Smooth muscle cell (in vitro differentiated cells): Measurements from ENCODE around the gene KLHL8. TPM values are rescaled to one million over a fixed set of nuclear protein-coding genes. Genes with fewer than 3 reads are reported as not detected.
A peak's percentile ranks its signal among the peaks of the same experiment; 100 is the strongest.

Source experiments
- DNase-seq: peaks from one replicate; lab custom pipeline; 2025; ENCODE audit not compliant: unreplicated experiment; lab: John Stamatoyannopoulos, UW
- H2AFZ ChIP-seq: fragments of 200-600 bp; sonication (generic); 2 replicates; pipeline ENCODE4 v1.6.0; 2016; ENCODE audit warnings: antibody characterized with exemption, low read depth, mild to moderate bottlenecking
- H3F3A ChIP-seq: fragments of 200-600 bp; sonication (generic); 2 replicates; pipeline ENCODE4 v1.6.0; 2017; ENCODE audit warnings: antibody characterized with exemption, low read depth
- H3K27ac ChIP-seq: fragments of 200-600 bp; sonication (generic); 2 replicates; pipeline ENCODE4 v1.5.1; 2016; ENCODE audit warnings: low read depth, mild to moderate bottlenecking
- H3K27me3 ChIP-seq: fragments of 200-600 bp; sonication (generic); 2 replicates; pipeline ENCODE4 v1.6.1; 2016; ENCODE audit warnings: low read depth, mild to moderate bottlenecking
- H3K36me3 ChIP-seq: fragments of 200-600 bp; sonication (generic); 2 replicates; pipeline ENCODE4 v1.5.1; 2016; ENCODE audit warnings: low read depth
- H3K4me1 ChIP-seq: fragments of 200-600 bp; sonication (generic); 2 replicates; pipeline ENCODE4 v1.5.1; 2016; ENCODE audit warnings: low read depth
- H3K4me2 ChIP-seq: fragments of 200-600 bp; sonication (generic); 2 replicates; pipeline ENCODE4 v1.6.0; 2016; ENCODE audit warnings: mild to moderate bottlenecking
- H3K4me3 ChIP-seq: fragments of 200-600 bp; sonication (generic); 2 replicates; pipeline ENCODE4 v1.5.1; 2016; ENCODE audit warnings: mild to moderate bottlenecking
- H3K79me2 ChIP-seq: fragments of 200-600 bp; sonication (generic); 2 replicates; pipeline ENCODE4 v1.6.0; 2016; ENCODE audit warnings: low read depth, mild to moderate bottlenecking
- H3K9ac ChIP-seq: fragments of 200-600 bp; sonication (generic); 2 replicates; pipeline ENCODE4 v1.6.0; 2016; ENCODE audit warnings: low read depth
- H3K9me3 ChIP-seq: fragments of 200-600 bp; sonication (generic); replicated peaks from 2 replicates; pipeline ENCODE4 v1.5.1; 2016; ENCODE audit warnings: low read depth
- H4K20me1 ChIP-seq: fragments of 200-600 bp; sonication (generic); 2 replicates; pipeline ENCODE4 v1.6.0; 2016; ENCODE audit warnings: low read depth
- CTCF ChIP-seq: fragments of 200-600 bp; sonication (generic); IDR thresholded peaks from 2 replicates; pipeline ENCODE4 v1.5.1; 2017; ENCODE audit warnings: borderline replicate concordance, mild to moderate bottlenecking, antibody characterized with exemption; ENCODE audit not compliant: insufficient read depth, poor library complexity, severe bottlenecking
- WGBS: methylation state at CpG from one replicate; pipeline ENCODE4 v1.1.7; 2016; ENCODE audit warnings: low lambda C conversion rate; 5-methylcytosine and 5-hydroxymethylcytosine counted together
- polyA plus RNA-seq: library from polyadenylated mRNA; unstranded; fragments of >200 nt; fragmentation: Nextera tagmentation; extraction: Ambion mirVana; gene quantifications from 2 replicates; pipeline ENCODE4 v1.2.1, GENCODE V29; 2016
- total RNA-seq: library from RNA; depleted of rRNA; stranded (reverse); fragments of >200 nt; gene quantifications from 2 replicates; pipeline ENCODE4 v1.2.3, GENCODE V29; 2014

KLHL8 gene
- total and polyA plus RNA-seq, 2 experiments from 2014 or later = 6.3 to 8.8 TPM

GRCh38 chr4:87116231-87116630 is 104.2 kb downstream of the KLHL8 start:
- no peak for TF ChIP-seq CTCF
- H3F3A ChIP-seq = no peaks in the 10 kb centered on the region
- no peaks in the 10 kb centered on the region for H3K27me3 ChIP-seq
- H3K27ac ChIP-seq = no peak overlapping the region
- H3K9me3 ChIP-seq = no peaks in the 10 kb centered on the region
- H3K36me3 ChIP-seq = no peaks in the 10 kb centered on the region
- H3K9ac ChIP-seq = no peak overlapping the region
- H3K4me2 ChIP-seq = no peak overlapping the region
- no peak for DNase-seq
- no peaks in the 10 kb centered on the region for H4K20me1 ChIP-seq
- H2AFZ ChIP-seq = no peak overlapping the region
- 95% methylated on average over 1 of the region's 1 CpG for WGBS
- H3K79me2 ChIP-seq = no peaks in the 10 kb centered on the region
- H3K4me3 ChIP-seq = no peak overlapping the region
- H3K4me1 ChIP-seq = no peaks in the 10 kb centered on the region

- no peaks in the 10 kb centered on the region for H3K36me3 ChIP-seq
- H3K9me3 ChIP-seq = no peaks in the 10 kb centered on the region
- no peaks in the 10 kb centered on the region for H3K4me1 ChIP-seq
- H3K4me3 ChIP-seq = no peak overlapping the region
- H3K9ac ChIP-seq = no peak overlapping the region
- 88% methylated on average over 24 of the region's 24 CpGs for WGBS
- H3K4me2 ChIP-seq = no peak overlapping the region
- no peaks in the 10 kb centered on the region for H3K27me3 ChIP-seq
- no peaks in the 10 kb centered on the region for H3F3A ChIP-seq
- no peak overlapping the region for H2AFZ ChIP-seq
- no peaks in the 10 kb centered on the region for H4K20me1 ChIP-seq
- H3K79me2 ChIP-seq = no peaks in the 10 kb centered on the region
- no peak overlapping the region for H3K27ac ChIP-seq
- DNase-seq = no peak
- TF ChIP-seq CTCF = peak; percentile 12
Measured at GRCh38 chr4:87114245-87115062, 106.0 kb downstream of the KLHL8 start.

- 35% methylated on average over 4 of the region's 4 CpGs for WGBS
- Histone ChIP-seq H3K36me3 (no peaks in the 10 kb centered on the region), H3K27ac (no peak overlapping the region), H2AFZ (no peak overlapping the region), H4K20me1 (no peaks in the 10 kb centered on the region), H3K4me3 (no peak overlapping the region), H3K9me3 (no peaks in the 10 kb centered on the region), H3K27me3 (no peaks in the 10 kb centered on the region), H3K4me1 (no peaks in the 10 kb centered on the region), H3K9ac (no peak overlapping the region), H3F3A (peaks cover 6% of the 10 kb centered on the region), H3K4me2 (no peak overlapping the region), H3K79me2 (no peaks in the 10 kb centered on the region)
- DNase-seq = no peak
- no peak for TF ChIP-seq CTCF
Measured at GRCh38 chr4:87112063-87112462, 108.4 kb downstream of the KLHL8 start.

Other genes starting within 250 kb of the KLHL8 start
- not detected in 2 replicates for gene HSD17B13, start 102.3 kb upstream of the KLHL8 start, total RNA-seq
- gene HSD17B13, start 102.3 kb upstream of the KLHL8 start, polyA plus RNA-seq = not detected in 2 replicates
- 26.0 and 52.2 TPM in 2 replicates for gene HSD17B11, start 170.6 kb upstream of the KLHL8 start, total RNA-seq
- 10.7 and 12.8 TPM in 2 replicates for gene HSD17B11, start 170.6 kb upstream of the KLHL8 start, polyA plus RNA-seq
- gene NUDT9, start 202.0 kb upstream of the KLHL8 start, total RNA-seq = 8.0 and 10.5 TPM in 2 replicates
- 20.7 and 26.5 TPM in 2 replicates for gene NUDT9, start 202.0 kb upstream of the KLHL8 start, polyA plus RNA-seq